ENCODE results near the gene MAP2K1. TPM values are rescaled to one million over a fixed set of nuclear protein-coding genes. Genes with fewer than 3 reads are reported as not detected.

Gene MAP2K1
- total and polyA plus RNA-seq, 9 of the 15 experiments (the other 6 are each of a cell fraction or from before 2014, with no cell fraction given), result 7.5 to 58.3 (median 30.0) TPM

DNA sequence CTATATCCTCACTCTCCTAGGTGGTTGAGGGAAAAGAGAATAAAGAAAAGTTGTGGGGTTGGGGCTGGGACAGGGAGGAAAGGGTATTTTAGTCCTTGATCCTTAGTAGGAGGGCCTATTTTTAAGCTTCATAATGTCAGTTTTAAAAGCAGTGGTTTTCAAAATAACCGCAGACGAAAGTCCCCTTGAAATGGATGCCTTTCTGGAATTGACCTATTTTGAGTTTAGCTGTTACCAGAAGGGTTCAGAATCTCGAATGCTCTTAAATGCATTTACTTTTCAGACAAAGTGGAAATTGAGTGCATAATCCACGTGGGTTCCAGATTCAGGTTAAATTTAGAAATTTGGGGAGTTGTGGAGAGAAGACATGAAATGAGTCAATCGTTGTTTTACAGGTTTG lies 16.6 kb downstream of the MAP2K1 start:
- peaks cover 90% of the 10 kb centered on the region for H3K79me2 ChIP-seq (ENCODE audit: control insufficient read depth, insufficient read depth, low read length)
- H3K4me1 ChIP-seq (replicated peaks in 1 of 2; ENCODE audit: control insufficient read depth in 2 of 2, insufficient read depth in 2 of 2, low read length in 2 of 2), result peaks cover 3 to 9% of the 10 kb centered on the region in 2 experiments; a peak in 4 of 5 replicates
- H3K9me3 ChIP-seq (replicated peaks; ENCODE audit: control insufficient read depth, insufficient read depth, low read depth, low read length), result no peaks in the 10 kb centered on the region
- no TSS peak for BruUV-seq (replicated peaks)
- no peak overlapping the region for H3K4me2 ChIP-seq (ENCODE audit: insufficient read depth, low read length)
- no peak overlapping the region for H2AFZ ChIP-seq (ENCODE audit: low read depth, low read length)
- no peak overlapping the region for H3K4me3 ChIP-seq
- peaks cover 9% of the 10 kb centered on the region for H3K36me3 ChIP-seq (ENCODE audit: control insufficient read depth, insufficient read depth, low read length)
- TF ChIP-seq MTF1 (CRISPR knock-in tag; IDR thresholded peaks at IDR 0.05; ENCODE audit: borderline replicate concordance), result no peak
- TF ChIP-seq NCOA1 (IDR thresholded peaks at IDR 0.05; ENCODE audit: low read depth), result no peak
- TF ChIP-seq USF1 (CRISPR knock-in tag; IDR thresholded peaks at IDR 0.05), result no peak
- no peak for TF ChIP-seq ZNF232 (CRISPR knock-in tag; IDR thresholded peaks at IDR 0.05)
- no peak for TF ChIP-seq ZNF23 (CRISPR knock-in tag; IDR thresholded peaks at IDR 0.05)
- TF ChIP-seq BDP1 (IDR thresholded peaks at IDR 0.05; ENCODE audit: insufficient read depth, insufficient read length), result no peak
- TF ChIP-seq TFE3 (CRISPR knock-in tag; IDR thresholded peaks at IDR 0.05), result no peak
- TF ChIP-seq FOXK1 (CRISPR knock-in tag; IDR thresholded peaks at IDR 0.05; ENCODE audit: borderline replicate concordance), result no peak
- no peak for TF ChIP-seq ZNF79 (CRISPR knock-in tag; IDR thresholded peaks at IDR 0.05; ENCODE audit: low read depth)
- no peak for TF ChIP-seq SMARCC2 (IDR thresholded peaks at IDR 0.05; ENCODE audit: low read depth)
- no peak for TF ChIP-seq ZEB2 (IDR thresholded peaks at IDR 0.05)
- TF ChIP-seq RUNX1 (IDR thresholded peaks at IDR 0.05; ENCODE audit: low read depth), result no peak
- no peak for TF ChIP-seq ZNF143 (CRISPR knock-in tag; IDR thresholded peaks at IDR 0.05)
- no peak for TF ChIP-seq ZNF146 (CRISPR knock-in tag; IDR thresholded peaks at IDR 0.05; ENCODE audit: unreplicated experiment)
- no peak for TF ChIP-seq POLR2G (IDR thresholded peaks at IDR 0.05; ENCODE audit: low read depth, low read length)
- TF ChIP-seq PREB (CRISPR knock-in tag; IDR thresholded peaks at IDR 0.05), result no peak
- no peak for TF ChIP-seq PML (IDR thresholded peaks at IDR 0.05; ENCODE audit: low read length)
- TF ChIP-seq ZNF263 (CRISPR knock-in tag; IDR thresholded peaks at IDR 0.05; ENCODE audit: borderline replicate concordance), result no peak
- no peak for TF ChIP-seq USF2 (CRISPR knock-in tag; IDR thresholded peaks at IDR 0.05)
- FAIRE-seq, result no peak
- peaks cover 25% of the 10 kb centered on the region; the same call in 1 of the 2 replicates for H4K20me1 ChIP-seq (replicated peaks; ENCODE audit: control insufficient read depth, insufficient read depth, low read length)
- WGBS (ENCODE audit: insufficient coverage, low coverage, missing lambda C conversion rate), result 72% methylated on average over 5 of the region's 5 CpGs
- in situ Hi-C loops (cut with MboI) (no loop called here), intact Hi-C loops (cut with micrococcal nuclease) (no loop called here)
- no peaks in the 10 kb centered on the region for H3K9me1 ChIP-seq (ENCODE audit: control insufficient read depth, insufficient read depth, low read length)
- ChIA-PET CTCF (ENCODE audit: low intra/inter-chr PET ratio) (no interaction called here), POLR2A (interaction anchor here (0.5 to 2.6 kb wide), 10 partner anchors 8 to 162 kb away, joined by 3 to 11 read pairs (median 5); partner anchors contain the start of gene MAP2K1)
- H3K9ac ChIP-seq (ENCODE audit: insufficient read depth in 1 of 2, low read depth in 2 of 2, low read length in 2 of 2), result no peak overlapping the region
- no peak for DNase-seq (ENCODE audit: extremely low read depth in 1 of 4, low spot score in 3 of 4)
- no peak for ATAC-seq
- H3K27me3 ChIP-seq (ENCODE audit: control insufficient read depth in 2 of 2, insufficient read depth in 2 of 2, low read length in 2 of 2), result no peaks in the 10 kb centered on the region
- no peak overlapping the region for H3K27ac ChIP-seq (ENCODE audit: extremely low read depth, low read depth, low read length)
